OCI-LY7 (cell line): Measurements from ENCODE around the gene MACROH2A2.

Experiments used
- CTCF ChIP-seq: fragments of 200-600 bp; sonication (generic); conservative IDR thresholded peaks from 2 replicates; pipeline ENCODE4 v1.5.1; 2014; ENCODE audit warnings: mild to moderate bottlenecking, antibody characterized with exemption, low read length, moderate library complexity, mixed read lengths
- EZH2phosphoT487 ChIP-seq: fragments of 200-600 bp; sonication (generic); IDR thresholded peaks from 2 replicates; pipeline ENCODE4 v1.6.1; 2018; ENCODE audit warnings: low read depth, borderline replicate concordance, mild to moderate bottlenecking, mixed run types, antibody characterized with exemption, low read length, moderate library complexity, mixed read lengths

- no peak for TF ChIP-seq CTCF
- TF ChIP-seq EZH2phosphoT487: no peak
Measured at GRCh38 chr10:70140297-70140696, 87.7 kb downstream of the MACROH2A2 start.
